HCT116 (cell line): Measurements from ENCODE around the gene DIP2B. TPM values are rescaled to one million over a fixed set of nuclear protein-coding genes. Genes with fewer than 3 reads are reported as not detected.

Source experiments
- ATAC-seq: fragments of 200-7000 bp; cut with Tn5 transposase; 2 replicates; pipeline ENCODE4 v1.9.1; 2020; ENCODE audit warnings: mild to moderate bottlenecking, moderate library complexity
- BruUV-seq: library from RNA; stranded (reverse); fragments of 400-500 nt; replicated peaks from 2 replicates; lab custom pipeline; 2021; lab: Mats Ljungman, UMichigan
- CTCF ChIA-PET: fragments of 300-600 bp; sonication (Branson Sonifier 250); formaldehyde crosslinking; loops from one replicate; lab custom pipeline; 2021; ENCODE audit warnings: antibody characterized with exemption; lab: Charles Lee
- POLR2A ChIA-PET: fragments of 300-600, 350-600 bp; sonication (Branson Sonifier 250); formaldehyde crosslinking; loops from one replicate; lab custom pipeline; 2021; ENCODE audit warnings: antibody characterized with exemption; lab: Charles Lee
- RAD21 ChIA-PET, 2 experiments: fragments of 300-600 bp; sonication (Branson Sonifier 250); formaldehyde crosslinking; loops; one replicate each; lab custom pipeline; 2023; ENCODE audit warnings: low total read pairs in 2 of 2; ENCODE audit not compliant: uncharacterized antibody in 2 of 2, unreplicated experiment in 2 of 2, low non-redundant PET in 1 of 2; lab: Charles Lee
- DNase-seq: peaks from one replicate; pipeline ENCODE4 v3.0.0-alpha.2; 2010; ENCODE audit warnings: low read depth, low spot score
- H2AFZ ChIP-seq: fragments of 200-600 bp; shearing (Covaris generic), sonication (generic); 2 replicates; pipeline ENCODE4 v1.6.1; 2017; ENCODE audit warnings: low read depth, mixed run types, mixed read lengths, antibody characterized with exemption, low read length; ENCODE audit not compliant: poor library complexity, severe bottlenecking
- H3K27ac ChIP-seq: 2 replicates; pipeline ENCODE4 v1.5.1; 2012; ENCODE audit warnings: low read depth, low read length
- H3K27me3 ChIP-seq: fragments of 200-600 bp; sonication (generic); 2 replicates; pipeline ENCODE4 v1.6.1; 2016; ENCODE audit warnings: mixed run types, low read length, mixed read lengths; ENCODE audit not compliant: insufficient read depth
- H3K36me3 ChIP-seq, 2 experiments: fragments of 200-500 bp in 1 of 2; fragments of 200-600 bp in 1 of 2; sonication (Bioruptor generic) in 1 of 2; sonication (generic) in 1 of 2; 2 replicates each; pipeline versions ENCODE4 v1.5.1 to v1.6.1; 2014 to 2016; ENCODE audit warnings: low read length in 2 of 2, inconsistent platforms in 1 of 2, mixed read lengths in 1 of 2, mixed run types in 1 of 2; ENCODE audit not compliant: insufficient read depth in 2 of 2, control insufficient read depth in 1 of 2
- H3K4me1 ChIP-seq, 2 experiments: fragments of 200-600 bp in 1 of 2; sonication (generic) in 1 of 2; 2 replicates each; pipeline versions ENCODE4 v1.5.1 to v1.6.1; 2012 to 2017; ENCODE audit warnings: low read length in 2 of 2, inconsistent platforms in 1 of 2, mild to moderate bottlenecking in 1 of 2, mixed read lengths in 1 of 2, mixed run types in 1 of 2, moderate library complexity in 1 of 2; ENCODE audit not compliant: insufficient read depth in 2 of 2, control insufficient read depth in 1 of 2
- H3K4me2 ChIP-seq: fragments of 200-600 bp; sonication (generic); 2 replicates; pipeline ENCODE4 v1.6.1; 2017; ENCODE audit warnings: mixed run types, low read length, mixed read lengths
- H3K4me3 ChIP-seq, 2 experiments: fragments of 200-600 bp in 1 of 2; sonication (generic) in 1 of 2; replicated peaks in 1 of 2; 2 replicates each; pipeline ENCODE4 v1.5.1; 2011 to 2016; ENCODE audit warnings: low read length in 2 of 2, control low read depth in 1 of 2, low read depth in 1 of 2, mild to moderate bottlenecking in 1 of 2, mixed read lengths in 1 of 2, mixed run types in 1 of 2
- H3K79me2 ChIP-seq: fragments of 200-600 bp; sonication (generic); 2 replicates; pipeline ENCODE4 v1.6.1; 2017; ENCODE audit warnings: mild to moderate bottlenecking, mixed run types, low read length, moderate library complexity, mixed read lengths; ENCODE audit not compliant: insufficient read depth
- H3K9ac ChIP-seq: fragments of 200-600 bp; sonication (generic); 2 replicates; pipeline ENCODE4 v1.6.1; 2016; ENCODE audit warnings: low read length, mixed read lengths
- H3K9me2 ChIP-seq: fragments of 200-600 bp; sonication (generic), shearing (Covaris generic); 2 replicates; pipeline ENCODE4 v1.6.1; 2017; ENCODE audit warnings: mixed run types, mild to moderate bottlenecking, moderate library complexity; ENCODE audit not compliant: insufficient read depth
- H3K9me3 ChIP-seq, 2 experiments: fragments of 200-500 bp in 1 of 2; fragments of 200-600 bp in 1 of 2; sonication (Bioruptor generic) in 1 of 2; sonication (generic) in 1 of 2; 2 replicates each; pipeline ENCODE4 v1.6.1; 2014 to 2017; ENCODE audit warnings: low read length in 2 of 2, mixed read lengths in 2 of 2, inconsistent platforms in 1 of 2, low read depth in 1 of 2, mild to moderate bottlenecking in 1 of 2, mixed run types in 1 of 2, moderate library complexity in 1 of 2; ENCODE audit not compliant: control insufficient read depth in 1 of 2, insufficient read depth in 1 of 2
- H4K20me1 ChIP-seq: fragments of 200-600 bp; sonication (generic), shearing (Covaris generic); 2 replicates; pipeline ENCODE4 v1.6.1; 2017; ENCODE audit warnings: mixed run types, mild to moderate bottlenecking, moderate library complexity; ENCODE audit not compliant: insufficient read depth
- EGR1 ChIP-seq: IDR thresholded peaks from 2 replicates; pipeline ENCODE4 v1.6.1; 2012; ENCODE audit warnings: low read depth
- EZH2 ChIP-seq: fragments of 200-600 bp; sonication (generic); IDR thresholded peaks from 2 replicates; pipeline ENCODE4 v1.6.1; 2017; ENCODE audit warnings: antibody characterized with exemption, mixed run types
- FOSL1 ChIP-seq: IDR thresholded peaks from 2 replicates; pipeline ENCODE4 v1.6.1; 2012; ENCODE audit warnings: low read depth
- POLR2AphosphoS5 ChIP-seq: IDR thresholded peaks from 2 replicates; pipeline ENCODE4 v1.6.1; 2011; ENCODE audit warnings: mild to moderate bottlenecking, low read depth, low read length, moderate library complexity
- REST ChIP-seq: IDR thresholded peaks from 2 replicates; pipeline ENCODE4 v1.6.1; 2012; ENCODE audit warnings: low read depth
- SRF ChIP-seq: IDR thresholded peaks from 2 replicates; pipeline ENCODE4 v1.6.1; 2012; ENCODE audit warnings: low read depth
- ZFX ChIP-seq: fragments of 450-650 bp; IDR thresholded peaks from 2 replicates; pipeline ENCODE4 v1.6.1; 2017
- intact Hi-C: fragments of 100-400 bp; cut with micrococcal nuclease; formaldehyde crosslinking; loops from 2 replicates; pipeline ENCODE4 v1.10.0; 2022
- total RNA-seq: library from RNA; stranded (reverse); gene quantifications from one replicate; pipeline ENCODE4 v1.2.1, GENCODE V29; 2021; ENCODE audit not compliant: unreplicated experiment

The DIP2B gene
- total RNA-seq, 1 experiment from 2014 or later = 32.3 TPM

DNA sequence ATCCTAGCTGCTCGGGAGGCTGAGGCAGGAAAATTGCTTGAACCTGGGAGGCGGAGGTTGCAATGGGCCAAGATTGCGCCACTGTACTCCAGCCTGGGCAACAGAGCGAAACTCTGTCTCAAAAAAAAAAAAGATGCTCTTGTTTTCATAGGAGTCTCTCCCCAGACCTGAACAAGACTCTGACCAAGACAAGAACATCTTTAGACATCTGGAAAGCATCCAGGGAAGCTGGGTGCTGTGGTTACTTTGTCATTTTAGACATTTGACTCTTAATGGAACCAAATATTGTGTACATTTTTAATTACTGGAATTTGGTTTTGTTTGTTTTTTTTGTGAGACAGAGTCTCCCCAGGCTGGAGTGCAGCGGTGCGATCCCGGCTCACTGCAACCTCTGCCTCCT, 238.0 kb downstream of the DIP2B start (continued):
- TF ChIP-seq REST (no peak), SRF (no peak)
- TF ChIP-seq, all 23 proteins: peak for 0

DNA sequence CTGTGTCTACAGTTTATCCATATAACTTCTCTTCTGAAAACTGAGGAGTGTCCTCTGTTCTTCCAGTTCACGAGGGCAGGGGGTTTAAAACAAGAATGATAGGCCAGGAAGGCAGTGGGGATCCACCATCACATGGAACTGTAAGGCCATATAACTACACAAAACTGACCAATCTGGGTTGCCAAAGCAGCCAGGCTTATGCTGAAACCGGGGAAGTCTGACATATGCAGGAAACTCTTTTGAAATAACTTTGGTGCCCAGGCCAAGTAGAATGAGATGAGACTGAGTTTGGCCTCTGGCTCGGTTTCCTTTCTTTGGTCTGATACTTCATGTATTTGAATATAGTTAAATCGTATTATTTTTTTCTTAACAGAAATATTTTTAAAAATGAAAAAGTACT, 241.1 kb downstream of the DIP2B start:
- Histone ChIP-seq H3K79me2 (no peaks in the 10 kb centered on the region), H3K27me3 (no peaks in the 10 kb centered on the region), H2AFZ (no peak overlapping the region), H3K4me1 (no peaks in the 10 kb centered on the region), H3K4me2 (no peak overlapping the region), H3K4me3 (no peak overlapping the region), H3K9me2 (no peaks in the 10 kb centered on the region), H4K20me1 (no peaks in the 10 kb centered on the region), H3K9ac (no peak overlapping the region), H3K9me3 (no peaks in the 10 kb centered on the region), H3K27ac (no peak overlapping the region), H3K36me3 (peaks cover 13% of the 10 kb centered on the region in 2 experiments)
- ChIA-PET CTCF (no interaction called here), RAD21 (no interaction called here), POLR2A (no interaction called here)
- intact Hi-C loops = no loop called here
- no TSS peak for BruUV-seq
- ATAC-seq (no peak), DNase-seq (no peak)
- TF ChIP-seq SRF (no peak), EGR1 (no peak), FOSL1 (no peak), EZH2 (no peak), ZFX (no peak), POLR2AphosphoS5 (no peak)
